ENCODE results near the gene MFRP.
"Not testable (repeated sequence)": the region's sequence is repeated elsewhere in the genome, so short reads cannot be mapped to it uniquely, and the experiment has no call there.

Gene MFRP

DNA sequence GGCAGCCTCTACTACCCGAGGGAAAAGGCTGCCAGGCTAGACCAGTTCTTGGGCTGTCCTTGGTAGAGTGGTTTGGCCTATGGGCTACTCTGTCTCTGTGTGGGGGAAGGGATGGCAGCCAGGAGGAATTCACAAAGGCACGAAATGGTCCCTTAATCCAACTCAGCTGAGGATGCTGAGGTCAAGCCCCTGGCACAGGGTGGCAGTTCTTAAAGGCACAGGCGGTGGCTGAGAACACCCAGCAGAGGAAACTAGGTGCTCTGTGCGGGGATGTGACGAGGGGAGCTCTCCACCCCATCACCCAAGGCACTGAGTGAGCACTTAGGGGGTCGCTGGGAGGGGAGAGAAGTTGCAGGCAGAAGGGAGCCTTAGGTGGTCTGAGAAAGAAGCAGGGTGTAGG lies at the start of gene MFRP:
Gene MFRP (minus strand): TSS at position 101 of the 400 bp plus-strand sequence. CDS start 192 bp downstream, outside the sequence.
- no peak for DNase-seq

DNA sequence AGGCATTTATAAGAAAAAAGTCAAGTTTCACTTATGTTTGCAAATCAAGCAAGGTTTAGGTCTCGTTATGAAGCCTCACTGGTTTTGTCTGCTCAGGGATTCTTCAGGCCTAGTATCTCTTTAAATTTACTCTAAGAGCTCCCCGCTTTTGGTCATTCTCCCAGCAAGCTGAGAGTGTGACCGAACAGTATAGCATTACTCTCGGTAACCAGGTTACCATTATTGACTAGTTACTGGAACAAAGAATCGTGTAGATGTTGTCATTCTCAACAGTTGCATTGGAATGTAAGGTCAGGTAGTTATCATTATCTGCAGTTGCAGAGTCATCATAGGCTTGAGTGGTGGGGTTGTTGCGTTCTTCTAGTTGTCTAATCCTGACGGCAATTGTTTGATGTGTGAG lies 44.8 kb upstream of the MFRP start:
- DNase-seq = no peak

DNA sequence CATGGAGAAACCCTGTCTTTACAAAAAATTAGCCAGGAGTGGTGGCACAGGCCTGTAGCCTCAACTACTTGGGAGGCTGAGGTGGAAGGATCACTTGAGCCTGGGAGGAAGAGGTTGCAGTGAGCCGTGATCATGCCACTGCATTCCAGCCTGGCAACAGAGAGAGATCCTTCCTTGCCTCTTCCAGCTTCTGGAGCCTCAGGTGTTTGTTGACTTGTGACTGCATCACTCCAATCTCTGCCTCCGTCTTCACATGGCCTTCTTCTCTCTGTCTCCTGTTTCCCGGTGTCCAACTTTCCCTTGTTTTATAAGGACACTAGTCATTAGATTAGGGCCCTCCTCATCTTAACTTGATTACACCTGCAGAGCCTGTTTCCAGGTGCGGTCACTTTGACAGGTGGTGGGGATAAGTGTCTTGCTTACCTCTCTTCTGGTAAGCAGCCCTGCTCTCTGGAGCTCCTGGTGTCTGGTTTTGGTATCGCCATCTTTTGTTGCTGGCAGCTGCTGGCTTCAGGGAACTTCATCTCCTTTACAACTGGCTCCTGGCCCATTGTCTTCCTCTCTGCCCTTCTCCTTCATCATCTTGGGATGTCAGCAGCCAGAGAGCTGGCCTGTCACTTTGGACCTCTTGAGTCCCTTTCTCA lies 43.2 kb upstream of the MFRP start:
- no peak for DNase-seq

DNA sequence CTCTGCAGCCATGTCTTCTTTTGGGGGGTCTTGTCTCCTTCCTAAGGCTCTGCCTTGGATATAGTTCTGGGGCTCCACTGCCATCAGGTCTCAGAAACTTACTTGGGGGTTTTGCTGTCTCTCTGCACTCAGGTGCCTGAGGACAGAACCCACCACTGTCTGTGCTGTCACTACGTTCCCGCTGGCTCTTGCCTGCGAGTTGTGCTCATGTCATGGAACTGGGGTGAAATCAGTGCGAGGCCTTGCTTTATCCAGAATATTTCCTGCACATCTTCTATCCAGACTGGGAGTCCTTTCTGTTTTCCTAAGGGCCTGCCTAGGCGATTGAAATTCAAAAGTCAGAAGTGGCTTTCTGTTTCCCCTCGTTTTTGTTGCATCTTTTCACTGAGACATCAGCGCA lies 41.6 kb upstream of the MFRP start:
- no peak for DNase-seq

DNA sequence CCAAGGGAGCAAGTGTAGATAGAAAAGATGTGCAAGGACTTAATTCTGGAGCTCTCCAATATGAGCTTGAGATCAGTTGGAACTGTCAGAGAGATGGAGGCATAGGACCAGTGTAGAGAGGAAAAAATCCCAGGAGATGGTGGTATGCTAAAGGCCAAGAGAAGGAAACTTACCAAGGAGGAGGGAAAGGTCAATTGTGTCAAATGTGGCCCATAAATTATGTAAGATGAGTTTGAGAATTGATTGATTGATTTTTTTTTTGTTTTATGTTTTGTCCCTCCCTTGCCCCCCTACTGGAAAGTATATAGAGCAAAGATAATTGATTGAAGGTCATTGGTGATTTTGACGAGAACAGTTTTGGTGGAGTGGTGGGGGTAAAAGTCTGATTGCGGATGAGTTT lies 37.8 kb upstream of the MFRP start:
- DNase-seq = no peak

DNA sequence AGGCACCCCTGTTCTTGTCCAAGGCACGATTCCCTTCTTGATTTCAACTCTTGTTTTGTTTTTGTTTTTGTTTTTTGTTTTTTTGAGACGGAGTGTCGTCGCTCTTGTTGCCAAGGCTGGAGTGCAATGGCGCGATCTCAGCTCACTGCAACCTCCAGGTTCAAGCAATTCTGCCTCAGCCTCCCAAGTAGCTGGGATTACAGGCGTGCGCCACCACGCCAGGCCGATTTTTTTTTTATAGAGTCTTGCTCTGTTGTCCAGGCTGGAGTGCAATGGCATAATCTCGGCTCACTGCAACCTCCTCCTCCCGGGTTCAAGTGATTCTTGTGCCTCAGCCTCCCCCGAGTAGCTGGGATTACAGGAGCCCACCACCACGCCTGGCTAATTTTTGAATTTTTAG lies 36.0 kb upstream of the MFRP start:
- not testable (repeated sequence) for DNase-seq

DNA sequence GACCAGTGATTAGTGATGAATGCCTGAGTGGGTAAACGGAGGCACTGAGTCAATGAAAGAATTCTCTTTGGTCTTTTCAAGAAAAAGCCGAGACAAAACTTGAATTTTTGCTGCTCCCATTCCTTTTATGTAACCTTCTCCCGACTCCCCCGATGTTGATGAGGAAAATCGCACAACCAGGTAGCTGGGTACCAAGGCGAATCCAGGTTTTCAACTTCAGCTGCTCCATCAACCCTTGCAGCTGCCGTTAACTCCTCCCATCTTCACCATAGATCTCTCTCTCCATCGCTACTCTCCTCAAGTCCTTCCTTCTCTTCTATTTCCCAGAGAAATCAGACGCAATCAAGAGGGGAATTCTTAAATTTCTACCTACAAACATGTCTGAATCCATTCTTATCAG lies 35.6 kb upstream of the MFRP start:
- no peak for DNase-seq

DNA sequence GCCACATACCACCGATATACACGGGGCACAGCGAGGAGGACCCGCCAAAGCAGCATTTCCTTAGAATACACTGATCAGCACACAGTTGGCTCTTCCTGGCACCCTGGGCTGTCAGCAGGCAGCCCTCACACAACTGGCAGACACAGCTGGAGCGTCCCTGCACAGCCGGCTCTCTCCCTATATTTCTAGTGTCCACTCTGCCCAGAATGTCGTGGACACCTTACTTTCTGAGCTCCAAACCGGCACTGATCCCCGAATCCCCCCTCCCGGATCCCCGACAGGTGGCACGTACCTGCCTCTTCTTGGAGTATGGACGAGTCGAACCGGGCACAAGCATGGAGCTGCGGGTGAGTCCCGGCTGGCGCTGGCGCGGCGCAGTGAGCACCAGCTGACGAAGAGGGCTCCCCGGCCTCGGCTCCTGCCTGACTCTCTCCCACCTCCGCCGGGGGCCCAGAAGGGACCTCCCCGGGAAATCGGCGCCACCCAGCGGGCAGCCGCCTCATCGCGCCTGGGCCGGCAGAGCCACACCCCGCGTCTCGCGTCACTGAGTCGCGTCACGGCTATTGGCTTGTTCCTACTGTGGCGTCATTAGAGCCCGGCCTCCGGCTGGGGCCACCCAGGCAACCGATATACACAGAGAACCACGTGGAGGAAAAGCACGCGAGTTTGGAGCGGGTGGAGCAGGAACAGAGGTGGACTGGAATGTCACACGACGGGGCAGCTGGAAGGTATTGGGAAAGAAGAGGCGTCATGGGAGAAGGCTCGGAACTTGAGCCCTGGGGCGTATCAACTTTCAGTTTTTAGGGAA lies 34.9 kb upstream of the MFRP start, which contains the start of gene USP2:
Gene USP2 (minus strand): TSS at position 510 of the 808 bp plus-strand sequence. CDS start 8,210 bp downstream, outside the sequence.
- DNase-seq = peak; percentile 94

DNA sequence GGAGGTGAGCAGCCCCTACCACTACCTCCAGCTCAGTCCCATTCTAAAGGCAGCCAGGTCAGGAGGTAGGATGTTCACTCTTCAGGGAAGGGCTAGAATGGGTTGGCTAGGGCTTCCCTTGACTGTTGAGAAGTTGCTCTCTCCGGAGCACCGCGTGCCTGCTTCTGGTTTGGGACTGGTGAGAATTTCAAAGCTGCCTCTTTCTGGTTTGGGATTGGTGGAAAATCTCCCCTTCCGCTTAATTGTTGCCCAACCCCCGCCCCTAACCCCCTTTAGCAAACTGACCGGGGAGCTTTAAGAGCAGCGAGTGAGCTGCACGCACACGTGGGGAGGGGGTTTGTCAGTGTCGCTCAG lies 34.3 kb upstream of the MFRP start:
- DNase-seq = no peak

DNA sequence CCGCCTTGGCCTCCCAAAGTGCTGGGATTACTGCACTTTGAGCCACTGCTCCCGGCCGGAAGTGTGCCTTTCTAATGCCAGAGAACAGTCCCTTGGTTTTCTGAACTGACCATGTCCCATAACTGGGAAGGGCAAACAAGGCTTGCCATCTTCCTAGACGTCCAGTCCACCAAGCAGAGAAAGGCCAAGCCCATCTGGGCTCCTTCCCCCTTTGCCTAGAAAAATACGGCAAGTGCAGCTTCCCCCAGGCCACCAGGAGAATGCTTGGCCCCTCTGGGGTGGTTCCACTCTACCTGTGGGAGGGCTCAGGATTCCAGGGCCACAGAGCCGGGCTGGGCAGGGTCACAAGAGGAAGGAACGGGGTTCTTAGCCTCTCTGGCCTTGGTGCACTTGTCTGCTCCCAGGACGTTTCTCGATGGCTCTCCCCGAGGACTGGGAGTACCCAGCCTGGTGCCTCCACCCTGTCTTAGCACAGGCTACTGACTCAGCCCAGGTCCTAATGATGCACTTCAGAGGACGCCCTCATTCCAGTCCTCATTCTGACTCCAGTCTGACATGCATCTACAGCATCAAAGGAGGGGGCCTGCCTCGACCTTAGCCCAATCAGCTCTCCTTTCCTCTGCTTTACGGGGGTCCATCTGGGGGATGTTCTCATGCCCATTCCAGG lies 33.8 kb upstream of the MFRP start:
- no peak for DNase-seq

DNA sequence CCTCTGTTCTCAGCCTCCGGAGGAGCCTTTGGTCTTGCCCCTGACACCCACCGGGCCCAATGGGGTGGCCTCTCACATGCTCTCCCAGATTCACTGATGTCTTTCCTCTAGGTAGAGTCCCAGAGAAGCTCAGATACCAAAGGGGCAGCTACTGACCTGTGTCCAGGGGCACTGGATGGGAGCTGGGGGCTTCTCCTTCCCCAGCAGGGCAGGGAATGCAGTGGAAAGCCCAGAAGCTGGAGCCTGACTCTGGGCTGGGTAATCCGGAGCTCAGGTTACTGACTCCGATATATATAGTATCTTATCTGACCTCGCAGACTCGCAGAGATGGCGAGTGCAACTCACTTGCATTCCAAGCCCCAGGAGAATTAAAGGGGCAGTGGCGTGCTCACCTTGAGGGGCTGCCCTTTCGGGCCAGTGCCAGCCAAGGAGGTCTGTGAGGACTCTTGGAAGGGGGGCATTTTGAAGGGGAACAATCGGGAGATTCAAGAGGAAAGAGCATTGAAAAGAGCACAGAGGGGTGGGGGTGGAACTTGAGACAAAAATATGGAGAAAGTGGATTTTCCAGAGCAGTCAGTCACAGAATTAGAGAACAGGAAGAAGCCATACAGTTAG lies 32.5 kb upstream of the MFRP start:
- DNase-seq = no peak

DNA sequence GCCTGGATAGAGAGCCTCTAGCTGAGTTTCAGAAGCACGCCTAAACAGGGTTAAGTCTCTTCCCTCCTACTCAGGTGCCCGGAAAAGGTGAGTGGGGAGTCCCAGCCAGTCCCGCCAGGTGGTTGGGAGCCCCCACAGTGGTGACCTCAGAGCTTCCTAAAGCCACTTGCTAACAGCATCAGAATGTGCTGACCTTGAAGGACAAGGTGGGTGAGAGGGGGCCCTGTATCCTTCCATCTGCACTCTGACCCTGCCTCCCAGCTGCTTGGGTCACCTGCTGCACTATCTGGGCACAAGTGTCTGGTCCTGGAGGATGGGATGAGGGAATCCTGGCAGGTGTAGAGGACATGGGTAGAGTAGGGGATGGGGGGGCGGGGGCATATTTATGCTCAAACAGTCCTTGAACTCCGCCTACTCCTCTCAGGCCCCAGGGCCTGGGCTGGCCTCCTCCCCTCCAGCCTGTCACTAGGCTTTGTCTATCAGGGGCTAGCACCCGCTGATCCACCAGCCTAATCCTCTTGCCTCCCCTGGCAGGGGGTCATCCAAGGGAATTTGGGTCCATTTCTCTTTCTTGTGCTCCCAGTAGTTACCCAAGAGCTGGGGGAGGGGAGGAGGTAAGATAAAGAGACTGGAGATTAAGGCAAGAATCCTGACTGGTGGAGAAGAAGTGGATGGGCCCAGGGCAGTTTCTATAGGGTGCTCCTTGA lies 31.6 kb upstream of the MFRP start:
- DNase-seq = no peak

DNA sequence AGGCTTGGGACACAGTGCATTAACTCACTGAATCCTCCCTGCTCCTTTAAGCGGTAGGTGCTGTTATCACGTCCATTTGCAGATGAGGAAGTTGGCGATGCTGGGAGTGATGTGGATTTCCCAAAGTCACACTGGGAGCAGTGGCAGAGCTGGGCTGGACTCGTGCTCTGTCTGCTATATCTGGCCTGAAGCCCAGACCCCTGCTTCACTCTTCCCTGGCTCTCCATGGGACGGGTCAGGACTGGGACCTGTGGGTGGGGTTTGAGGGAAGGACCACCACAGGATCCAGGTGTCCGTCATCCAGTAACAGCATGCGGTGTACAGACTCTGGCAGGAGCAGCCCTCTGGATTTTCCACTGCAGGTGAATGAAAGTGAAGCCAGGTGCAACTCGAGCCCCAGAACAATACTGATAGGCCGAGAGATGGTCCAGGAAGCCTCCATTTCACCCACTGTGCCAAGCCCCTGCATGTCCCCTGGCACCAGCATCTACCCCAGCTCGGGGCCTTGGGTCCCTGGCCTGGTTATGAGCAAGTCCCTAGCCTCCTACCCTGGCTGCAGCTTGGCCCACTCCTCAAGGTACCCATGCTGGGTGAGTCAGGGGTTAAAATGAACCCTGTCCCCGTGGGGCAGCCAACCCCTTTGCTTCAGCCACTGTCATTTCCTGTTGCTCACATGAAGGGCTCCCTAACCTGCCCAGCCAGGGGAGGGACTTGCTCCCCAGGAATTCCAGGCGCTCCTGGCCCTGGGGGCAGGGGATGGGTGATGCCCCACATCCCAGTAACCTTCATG lies 30.8 kb upstream of the MFRP start:
- no peak for DNase-seq

DNA sequence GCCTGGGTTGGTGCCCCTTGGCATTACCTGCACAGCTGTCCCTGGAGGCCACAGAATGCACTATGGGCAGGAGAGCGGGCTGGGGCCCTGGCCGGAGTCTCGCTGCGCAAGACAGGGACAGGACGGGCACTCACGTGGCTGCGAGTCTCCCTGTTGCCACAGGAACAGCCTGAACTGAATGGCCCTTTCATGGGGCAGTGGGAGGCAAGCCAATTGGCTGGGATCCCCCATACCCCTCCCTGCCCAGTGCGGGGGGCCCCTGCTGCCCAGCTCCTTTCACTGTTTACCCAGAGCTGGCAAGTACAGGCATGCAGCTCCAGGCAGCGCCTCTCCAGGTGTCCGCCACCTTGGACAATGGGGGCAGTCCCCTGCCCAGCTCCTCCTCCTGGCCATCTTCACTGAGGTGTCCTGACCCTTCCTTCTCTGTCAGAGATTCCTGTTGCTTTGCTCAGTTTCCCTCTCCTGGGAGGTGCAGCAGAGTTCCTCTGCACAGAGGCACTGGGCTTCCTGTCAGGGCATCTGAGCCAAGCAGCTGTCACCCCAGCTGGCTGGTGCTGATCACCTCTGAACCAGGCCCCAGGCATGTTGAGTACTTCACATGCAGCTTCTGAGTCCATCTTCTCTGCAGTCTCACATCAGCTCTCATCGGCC lies 29.8 kb upstream of the MFRP start:
- DNase-seq = no peak

DNA sequence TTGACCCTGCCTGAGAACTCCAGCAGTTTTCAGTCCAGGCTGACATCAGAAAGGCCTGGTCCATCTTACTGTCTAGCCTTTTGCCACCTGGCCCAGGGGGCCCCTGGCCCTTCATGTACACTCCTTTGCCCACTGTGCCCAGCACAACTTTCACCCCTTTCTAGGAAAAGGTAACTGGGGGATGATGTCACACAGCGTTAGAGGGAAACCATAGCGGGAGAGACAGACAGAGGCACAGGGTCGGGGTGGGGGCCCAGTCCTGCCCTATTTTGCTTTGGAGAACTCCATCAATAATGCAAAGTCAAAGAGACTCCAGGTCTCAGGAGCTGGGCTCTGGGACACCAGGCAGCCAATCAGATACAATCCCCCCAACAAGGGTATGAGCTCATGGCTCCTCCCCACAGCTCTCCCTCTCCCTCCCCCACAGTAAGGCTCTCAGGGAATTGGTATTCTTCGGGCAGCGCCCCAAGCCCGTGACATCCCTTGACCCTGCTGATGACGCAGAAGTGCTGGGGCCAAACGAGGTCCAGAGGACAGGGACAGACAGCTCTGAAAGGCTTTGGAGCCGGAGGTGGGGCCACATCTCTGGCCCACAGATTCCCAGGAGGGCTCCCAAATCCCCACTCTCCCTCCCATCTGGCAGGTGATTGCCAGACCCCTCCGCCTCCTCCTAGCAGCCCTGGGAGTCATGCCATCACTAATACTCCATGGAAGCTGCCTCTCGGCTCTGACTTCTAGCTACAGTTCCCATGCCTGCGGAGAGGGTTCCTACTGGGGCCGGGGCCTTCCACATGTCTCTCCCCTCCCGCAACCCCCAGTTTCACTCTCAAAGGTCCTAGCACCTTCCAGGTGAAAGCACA lies 29.1 kb upstream of the MFRP start:
- no peak for DNase-seq

DNA sequence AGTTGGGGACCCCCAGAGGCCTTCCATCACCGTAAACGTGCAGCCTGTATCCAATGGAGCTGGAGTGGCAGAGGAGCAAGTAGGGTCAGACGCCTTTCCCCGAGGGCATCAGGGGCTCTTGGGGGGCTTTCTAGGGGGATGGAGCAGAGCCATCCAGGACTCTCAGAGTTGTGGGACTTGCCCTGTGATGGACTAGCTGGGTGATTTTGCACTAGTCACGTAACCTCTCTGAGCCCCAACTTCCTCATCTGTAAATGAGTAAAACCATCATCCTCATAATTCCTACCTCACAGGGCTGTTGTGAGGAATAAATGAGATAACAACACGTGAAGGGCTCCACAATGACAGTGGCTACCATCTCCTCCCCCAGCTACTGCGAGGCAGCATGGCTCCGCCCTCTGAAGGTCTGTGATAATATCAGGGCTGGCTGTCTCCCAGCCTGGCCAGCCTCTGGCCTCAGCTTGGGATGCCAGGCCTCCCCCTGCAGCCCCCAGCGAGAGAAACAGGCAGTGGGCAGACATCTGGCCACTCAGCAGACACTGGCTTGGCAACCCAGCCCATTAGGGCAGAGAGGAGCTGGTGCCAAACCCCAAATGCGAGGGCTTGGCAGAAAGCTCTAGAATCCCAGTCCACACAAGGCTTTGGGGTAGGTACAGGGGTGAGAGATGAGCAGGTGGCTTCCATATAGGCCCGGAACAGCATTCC lies 28.3 kb upstream of the MFRP start:
- no peak for DNase-seq

DNA sequence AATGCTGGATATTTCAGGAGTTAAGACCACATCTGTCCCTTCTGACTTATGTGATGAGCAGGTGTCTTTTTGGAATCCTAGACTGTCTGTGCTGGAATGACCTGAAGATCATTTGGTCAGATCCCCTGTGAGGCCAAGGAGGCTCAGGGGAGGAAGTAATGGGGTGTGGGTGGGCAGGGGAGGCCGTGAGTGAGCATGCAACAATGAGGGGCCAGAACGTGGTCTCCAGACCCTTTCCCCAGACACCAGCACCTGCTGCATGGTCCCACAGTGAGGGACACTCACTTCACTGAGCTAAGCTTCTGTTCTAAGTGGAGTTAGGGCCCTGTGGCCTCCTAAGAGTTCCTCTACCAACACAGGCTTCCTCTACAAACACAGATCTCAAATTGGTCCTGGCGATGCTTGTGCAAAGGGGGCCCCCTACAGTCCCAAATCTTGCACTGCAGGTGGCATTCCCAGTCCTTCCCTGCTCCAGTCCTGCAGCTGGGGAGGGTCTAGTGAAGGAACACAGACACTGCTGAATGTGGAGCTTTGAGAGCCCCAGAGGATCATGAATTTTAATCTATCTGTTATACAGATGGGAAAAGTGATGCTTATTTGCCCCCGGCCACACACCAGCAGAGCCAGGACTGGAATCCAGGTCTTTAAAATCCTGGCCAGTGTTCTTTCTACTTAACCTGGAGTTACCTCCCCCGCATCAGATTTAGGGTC lies 27.6 kb upstream of the MFRP start:
- DNase-seq = no peak

DNA sequence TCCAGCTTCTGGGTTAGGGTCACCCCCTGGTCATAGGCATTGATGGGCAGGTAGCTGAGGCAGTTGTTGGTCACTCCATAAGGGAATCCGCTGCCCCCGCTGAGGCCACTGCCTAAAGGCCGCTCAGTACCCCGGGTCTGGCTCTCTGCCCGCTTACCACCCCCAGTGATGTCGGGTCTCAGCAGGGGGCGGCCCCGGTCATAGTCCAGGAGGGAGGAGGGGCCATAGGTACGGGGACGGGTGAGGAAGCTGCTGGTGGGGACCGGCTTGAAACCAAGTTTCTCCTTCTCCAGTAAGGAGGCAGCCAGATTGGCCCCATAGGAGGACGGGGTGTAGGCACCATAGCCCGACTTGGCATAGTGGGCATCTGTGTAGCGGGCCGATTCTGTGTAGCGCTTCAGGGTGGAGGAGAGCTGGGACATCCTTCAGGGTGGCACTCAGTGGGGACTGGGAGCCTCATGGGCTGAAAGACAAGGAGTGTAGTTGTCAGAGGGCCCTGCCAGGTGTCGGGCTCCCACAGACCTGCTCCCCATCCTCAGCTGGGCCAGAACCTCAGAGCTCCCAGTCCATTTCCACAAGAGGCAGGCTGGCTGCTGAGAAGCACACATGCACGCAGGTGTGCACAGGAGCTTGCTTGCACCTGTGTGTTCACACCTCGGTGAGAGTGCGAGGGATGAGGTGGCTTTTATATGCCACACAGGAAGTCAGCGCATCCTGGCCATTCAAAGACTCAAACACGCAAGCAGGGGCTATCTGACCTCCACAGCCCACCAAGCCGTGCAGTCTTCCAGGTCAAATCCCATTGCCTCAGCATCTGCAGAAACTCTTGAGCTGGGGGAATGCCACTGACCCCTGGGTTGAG lies 26.8 kb upstream of the MFRP start:
- no peak for DNase-seq

Measured in stimulated activated naive CD4-positive, alpha-beta T cell treated with Interleukin-2 at 50 U/mL for 16 hours (primary cell).